ENCODE data around the gene ANKS1A. TPM values are rescaled to one million over a fixed set of nuclear protein-coding genes. Genes with fewer than 3 reads are reported as not detected.

The ANKS1A gene
- total RNA-seq, 1 experiment from 2014 or later: 26.5 TPM

DNA sequence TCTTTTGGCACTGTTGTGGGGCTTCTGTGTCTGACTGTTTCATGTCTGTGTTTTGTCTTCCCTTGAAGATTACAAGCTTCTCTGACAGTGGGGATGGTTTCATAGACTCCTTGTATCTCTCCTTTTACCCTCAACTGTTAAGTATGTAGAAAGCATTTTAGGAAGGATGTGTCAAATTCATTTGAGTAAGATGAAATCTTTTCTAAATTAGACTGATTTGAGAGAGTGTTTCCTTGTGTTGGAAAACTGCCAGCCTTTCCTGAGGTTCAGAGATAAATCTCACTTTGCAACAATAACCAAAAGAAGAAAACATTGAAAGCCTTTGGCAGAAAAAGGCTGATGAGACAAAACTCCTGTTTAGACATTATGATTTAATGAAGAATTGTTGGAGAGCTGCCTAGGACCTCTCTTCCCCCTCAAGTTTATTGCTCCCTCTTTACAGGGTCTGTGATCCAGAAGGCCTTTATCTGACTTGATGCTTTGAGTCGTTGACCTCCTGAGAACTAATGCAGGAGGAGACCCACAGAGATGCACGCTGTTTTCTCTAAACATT lies 68.3 kb downstream of the ANKS1A start:
- Mint-ChIP-seq H3K27ac (no peak overlapping the region; a peak in 1 of 7 replicates), H3K27me3 (ENCODE audit: low read depth) (no peaks in the 10 kb centered on the region), H3K4me1 (peaks cover 7% of the 10 kb centered on the region in 2 experiments; a peak in 3 of 4 replicates), H3K9me3 (no peaks in the 10 kb centered on the region), H3K36me3 (ENCODE audit: insufficient read depth in 1 of 3, low read depth in 3 of 3) (peaks cover 0 to 2% (median 0%) of the 10 kb centered on the region in 3 experiments; a peak in 1 of 7 replicates), H3K4me3 (no peak overlapping the region)
- no peak overlapping the region for H3K9ac ChIP-seq (ENCODE audit: extremely low read depth, insufficient read length, low read length)
- no peak overlapping the region for H2BK5ac ChIP-seq (ENCODE audit: insufficient read length, low read length)
- WGBS (ENCODE audit: extremely low coverage, insufficient read length, low lambda C conversion rate): no CpG with 5 or more reads among the region's 2 CpGs
- no peaks in the 10 kb centered on the region for H3K9me3 ChIP-seq (ENCODE audit: control insufficient read depth, low read depth, low read length)
- no peak overlapping the region for H4K8ac ChIP-seq (replicated peaks; ENCODE audit: insufficient read length, low read depth, low read length)
- no peak overlapping the region for H2AFZ ChIP-seq (ENCODE audit: low read length)
- H2AK5ac ChIP-seq (ENCODE audit: insufficient read length, low read length): no peak overlapping the region
- H3K4me1 ChIP-seq (ENCODE audit: insufficient read depth, low read length): no peaks in the 10 kb centered on the region
- H3K18ac ChIP-seq (ENCODE audit: insufficient read length, low read depth, low read length): no peak overlapping the region
- no peaks in the 10 kb centered on the region for H3K23me2 ChIP-seq (ENCODE audit: insufficient read length, low read depth, low read length, poor library complexity, severe bottlenecking)
- H3K56ac ChIP-seq (ENCODE audit: insufficient read length, low read depth, low read length): no peak overlapping the region
- H3T11ph ChIP-seq (ENCODE audit: low read length): no peak overlapping the region
- no peak overlapping the region for H3K4me2 ChIP-seq (ENCODE audit: insufficient read depth, insufficient read length, low read length)
- H3K27ac ChIP-seq (ENCODE audit: insufficient read length, low read depth, low read length): no peak overlapping the region
- TF ChIP-seq, protein P1, sequence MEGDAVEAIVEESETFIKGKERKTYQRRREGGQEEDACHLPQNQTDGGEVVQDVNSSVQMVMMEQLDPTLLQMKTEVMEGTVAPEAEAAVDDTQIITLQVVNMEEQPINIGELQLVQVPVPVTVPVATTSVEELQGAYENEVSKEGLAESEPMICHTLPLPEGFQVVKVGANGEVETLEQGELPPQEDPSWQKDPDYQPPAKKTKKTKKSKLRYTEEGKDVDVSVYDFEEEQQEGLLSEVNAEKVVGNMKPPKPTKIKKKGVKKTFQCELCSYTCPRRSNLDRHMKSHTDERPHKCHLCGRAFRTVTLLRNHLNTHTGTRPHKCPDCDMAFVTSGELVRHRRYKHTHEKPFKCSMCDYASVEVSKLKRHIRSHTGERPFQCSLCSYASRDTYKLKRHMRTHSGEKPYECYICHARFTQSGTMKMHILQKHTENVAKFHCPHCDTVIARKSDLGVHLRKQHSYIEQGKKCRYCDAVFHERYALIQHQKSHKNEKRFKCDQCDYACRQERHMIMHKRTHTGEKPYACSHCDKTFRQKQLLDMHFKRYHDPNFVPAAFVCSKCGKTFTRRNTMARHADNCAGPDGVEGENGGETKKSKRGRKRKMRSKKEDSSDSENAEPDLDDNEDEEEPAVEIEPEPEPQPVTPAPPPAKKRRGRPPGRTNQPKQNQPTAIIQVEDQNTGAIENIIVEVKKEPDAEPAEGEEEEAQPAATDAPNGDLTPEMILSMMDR (conservative IDR thresholded peaks at IDR 0.05): no peak
- no peak overlapping the region for H2BK15ac ChIP-seq (ENCODE audit: low read depth, low read length)
- no peak for DNase-seq
- H3K14ac ChIP-seq (ENCODE audit: insufficient read depth, low read length): no peak overlapping the region
- no peak overlapping the region for H2BK12ac ChIP-seq (ENCODE audit: insufficient read length, low read depth, low read length)
- H3K79me1 ChIP-seq (ENCODE audit: insufficient read depth, low read depth, low read length, poor library complexity, severe bottlenecking): peaks cover 4% of the 10 kb centered on the region
- no peaks in the 10 kb centered on the region for H3K27me3 ChIP-seq (ENCODE audit: insufficient read depth, low read length)
- no peak overlapping the region for H4K91ac ChIP-seq (ENCODE audit: insufficient read length, low read depth, low read length)
- H3K79me2 ChIP-seq (ENCODE audit: insufficient read depth, low read length): no peaks in the 10 kb centered on the region
- H3K4ac ChIP-seq (ENCODE audit: low read depth, low read length): no peak overlapping the region
- H4K20me1 ChIP-seq (ENCODE audit: control insufficient read depth, insufficient read depth, insufficient read length): no peaks in the 10 kb centered on the region
- H3K23ac ChIP-seq (ENCODE audit: insufficient read length, low read depth, low read length): no peak overlapping the region
- H4K5ac ChIP-seq (ENCODE audit: insufficient read length, low read depth, low read length): no peak overlapping the region
- H2BK120ac ChIP-seq (ENCODE audit: low read depth, low read length, poor library complexity, severe bottlenecking): no peak overlapping the region
- no peak overlapping the region for H2BK20ac ChIP-seq (ENCODE audit: low read depth, low read length, poor library complexity, severe bottlenecking)

Measured in H9 (cell line).